Adrenal gland (tissue), 12 donors: ENCODE results near the gene CRTC1. TPM values are rescaled to one million over a fixed set of nuclear protein-coding genes. Genes with fewer than 3 reads are reported as not detected.

Experiments
- DNase-seq, 7 donors: peaks; one replicate each; pipeline ENCODE4 v3.0.0-alpha.2; 2019 to 2020
- H3K27ac ChIP-seq, 5 donors: fragments of 200-600 bp; sonication (generic) in 4 of 5; 1 replicate in 3 of 5; 2 replicates in 2 of 5; pipeline versions ENCODE4 v1.5.1 to v1.8.0; 2016 to 2020; ENCODE audit warnings: mild to moderate bottlenecking in 1 of 5
- H3K27me3 ChIP-seq: fragments of 200-600 bp; 2 replicates; pipeline ENCODE4 v1.8.0; 2021
- H3K36me3 ChIP-seq, 2 donors: fragments of 200-600 bp; replicated peaks in 1 of 2; 1 replicate in 1 of 2; 2 replicates in 1 of 2; pipeline versions ENCODE4 v1.5.1 to v1.8.0; 2018 to 2022
- H3K4me1 ChIP-seq, 2 donors: fragments of 200-600 bp; replicated peaks in 1 of 2; 1 replicate in 1 of 2; 2 replicates in 1 of 2; pipeline versions ENCODE4 v1.5.1 to v1.8.0; 2018 to 2021
- H3K4me3 ChIP-seq, 4 donors: fragments of 200-600 bp; sonication (generic) in 3 of 4; one replicate each; pipeline ENCODE4 v1.5.1; 2016 to 2018
- H3K9me3 ChIP-seq, 3 donors: fragments of 200-600 bp; sonication (generic) in 1 of 3; replicated peaks in 1 of 3; 1 replicate in 2 of 3; 2 replicates in 1 of 3; pipeline versions ENCODE4 v1.5.1 to v1.8.0; 2016 to 2021
- POLR2A ChIP-seq, 2 donors: fragments of 450-650 bp; IDR thresholded peaks; one replicate each; pipeline ENCODE4 v1.6.1; 2017; ENCODE audit warnings: antibody characterized with exemption in 2 of 2, mild to moderate bottlenecking in 2 of 2, moderate library complexity in 1 of 2
- WGBS, 4 donors: extraction: QIAGEN DNeasy Blood & Tissue Kit in 2 of 4; methylation state at CpG; one replicate each; pipeline versions ENCODE4 v1.1.5 to v1.1.7; 2013 to 2017; 5-methylcytosine and 5-hydroxymethylcytosine counted together
- intact Hi-C, 2 donors: fragments of 100-400 bp; cut with DNase I; formaldehyde crosslinking; loops; one replicate each; pipeline versions ENCODE4 v1.14.1 to v1.15.0; 2022 to 2023
- polyA plus RNA-seq, 3 donors: library from polyadenylated mRNA; stranded (reverse); fragments of 200-250 nt in 2 of 3; fragments of 350-450 nt in 1 of 3; fragmentation: Illumina TruSeq in 1 of 3; extraction: RNeasy Lipid Tissue Mini Kit (QIAGEN cat#74804) in 1 of 3; gene quantifications; one replicate each; pipeline ENCODE4 v1.2.3, GENCODE V29; 2013 to 2014
- total RNA-seq, 9 donors: library from RNA; depleted of rRNA in 4 of 9; stranded (reverse); fragments of >200 nt in 4 of 9; fragments of 120-200 nt in 1 of 9; fragmentation: NEBNext Ultra II Directional in 1 of 9; extraction: Animal tissue kit (Norgen Biotek cat#: 25700) in 1 of 9; gene quantifications; one replicate each; pipeline versions ENCODE4 v1.1.0 to v1.2.4, GENCODE V29; 2013 to 2023
- TF ChIP-seq, protein P1 (sequence below), 6 experiments: fragments of 450-650 bp in 4 of 6; fragments of 200-600 bp in 2 of 6; sonication (generic) in 1 of 6; IDR thresholded peaks; 1 replicate in 5 of 6; 2 replicates in 1 of 6; pipeline versions ENCODE4 v1.5.1 to v1.8.0; 2016 to 2021; ENCODE audit warnings: antibody characterized with exemption in 6 of 6, mild to moderate bottlenecking in 2 of 6, moderate library complexity in 1 of 6
- donor health status: healthy with polysubstance abuse.
- donor health status: Bipolar disorder and iron deficiency.
- donor health status: DM: yes; HTN: yes; CAD: no.
- donor health status: DM: no; HTN: no; CAD: no.
- donor health status: DM: no; HTN: no; CAD: no.
- donor health status: DM: yes; HTN: yes; CAD: no.

The CRTC1 gene
- total and polyA plus RNA-seq, 12 donors: 3.1 to 38.1 (median 10.3) TPM

DNA sequence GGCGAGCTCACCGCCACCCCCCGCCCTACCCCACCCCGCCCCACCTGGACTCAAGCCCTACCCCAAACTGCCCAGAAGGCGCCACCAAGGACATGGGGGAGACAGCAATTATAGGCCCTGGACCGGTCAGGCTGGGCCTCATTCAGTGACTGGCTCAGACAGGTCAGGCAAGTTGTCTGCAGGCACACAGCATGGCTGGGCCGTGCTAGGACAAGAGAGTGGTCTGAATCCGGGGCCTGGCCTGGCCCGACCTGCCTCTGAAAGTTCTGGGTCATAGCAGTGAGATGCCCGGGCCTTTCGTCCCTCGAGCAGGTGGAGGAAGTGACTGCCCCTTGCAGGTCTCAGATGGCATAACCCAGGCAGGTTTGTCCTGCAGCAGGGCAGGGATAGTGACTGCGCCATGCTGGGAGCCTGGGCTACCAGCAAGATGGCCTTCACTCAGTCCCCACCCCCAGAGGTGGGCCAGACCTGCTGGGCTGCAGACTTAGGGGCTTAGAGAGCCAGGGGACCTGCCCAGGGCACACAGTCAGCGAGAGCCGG lies 86.6 kb downstream of the CRTC1 start:
- no peak for DNase-seq
- intact Hi-C loops: no loop called here
- no peaks in the 10 kb centered on the region for H3K36me3 ChIP-seq
- H3K27me3 ChIP-seq: no peaks in the 10 kb centered on the region
- no peak overlapping the region for H3K27ac ChIP-seq
- no peak overlapping the region for H3K4me3 ChIP-seq
- H3K9me3 ChIP-seq: no peaks in the 10 kb centered on the region
- WGBS, 4 donors: 93 to 100% (median 98%) methylated on average over 3 to 15 of the region's 15 CpGs
- TF ChIP-seq, protein P1, sequence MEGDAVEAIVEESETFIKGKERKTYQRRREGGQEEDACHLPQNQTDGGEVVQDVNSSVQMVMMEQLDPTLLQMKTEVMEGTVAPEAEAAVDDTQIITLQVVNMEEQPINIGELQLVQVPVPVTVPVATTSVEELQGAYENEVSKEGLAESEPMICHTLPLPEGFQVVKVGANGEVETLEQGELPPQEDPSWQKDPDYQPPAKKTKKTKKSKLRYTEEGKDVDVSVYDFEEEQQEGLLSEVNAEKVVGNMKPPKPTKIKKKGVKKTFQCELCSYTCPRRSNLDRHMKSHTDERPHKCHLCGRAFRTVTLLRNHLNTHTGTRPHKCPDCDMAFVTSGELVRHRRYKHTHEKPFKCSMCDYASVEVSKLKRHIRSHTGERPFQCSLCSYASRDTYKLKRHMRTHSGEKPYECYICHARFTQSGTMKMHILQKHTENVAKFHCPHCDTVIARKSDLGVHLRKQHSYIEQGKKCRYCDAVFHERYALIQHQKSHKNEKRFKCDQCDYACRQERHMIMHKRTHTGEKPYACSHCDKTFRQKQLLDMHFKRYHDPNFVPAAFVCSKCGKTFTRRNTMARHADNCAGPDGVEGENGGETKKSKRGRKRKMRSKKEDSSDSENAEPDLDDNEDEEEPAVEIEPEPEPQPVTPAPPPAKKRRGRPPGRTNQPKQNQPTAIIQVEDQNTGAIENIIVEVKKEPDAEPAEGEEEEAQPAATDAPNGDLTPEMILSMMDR (IDR thresholded peaks at IDR 0.05): no peak
- no peak for TF ChIP-seq POLR2A (IDR thresholded peaks at IDR 0.05)
- peaks cover 0 to 3% of the 10 kb centered on the region in 2 donors for H3K4me1 ChIP-seq

DNA sequence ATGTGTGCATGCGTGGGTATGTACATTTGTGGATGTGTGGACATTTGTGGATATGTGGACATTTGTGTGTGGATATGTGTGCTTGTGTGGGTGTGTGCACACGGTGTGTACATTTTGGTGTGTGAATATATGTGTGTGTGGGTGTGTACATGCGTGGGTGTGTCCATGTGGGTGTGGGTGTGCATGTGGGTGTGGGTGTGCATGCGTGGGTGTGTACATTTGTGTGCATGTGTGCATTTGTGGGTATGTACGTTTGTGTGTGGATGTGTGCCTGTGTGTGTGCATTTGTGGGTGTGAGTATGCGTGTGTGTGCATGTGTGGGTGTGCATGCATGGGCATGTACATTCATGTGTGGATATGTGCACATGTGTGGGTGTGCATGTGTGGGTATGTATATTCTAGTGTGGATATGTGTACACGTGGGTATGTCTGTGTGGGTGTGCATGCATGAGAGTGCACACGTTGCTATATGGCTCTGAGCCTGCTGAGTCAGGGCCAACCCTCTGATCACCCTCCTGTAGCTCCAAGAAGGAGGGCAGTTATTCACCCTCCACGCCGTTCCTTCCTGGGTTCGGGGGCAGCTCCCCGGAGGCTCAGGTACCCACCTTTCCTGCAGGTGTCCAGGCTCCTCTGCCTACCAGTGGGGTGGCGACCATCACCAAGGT lies 87.3 kb downstream of the CRTC1 start:
- DNase-seq: no peak
- TF ChIP-seq, protein P1 (IDR thresholded peaks at IDR 0.05): no peak
- TF ChIP-seq POLR2A (IDR thresholded peaks at IDR 0.05): no peak
- WGBS, 4 donors: 76 to 86% (median 81%) methylated on average over 8 to 13 of the region's 13 CpGs
- H3K36me3 ChIP-seq: no peaks in the 10 kb centered on the region
- intact Hi-C loops: no loop called here
- no peaks in the 10 kb centered on the region for H3K9me3 ChIP-seq
- H3K4me3 ChIP-seq: no peak overlapping the region
- peaks cover 0 to 3% of the 10 kb centered on the region in 2 donors for H3K4me1 ChIP-seq
- H3K27ac ChIP-seq: no peak overlapping the region
- H3K27me3 ChIP-seq: no peaks in the 10 kb centered on the region

DNA sequence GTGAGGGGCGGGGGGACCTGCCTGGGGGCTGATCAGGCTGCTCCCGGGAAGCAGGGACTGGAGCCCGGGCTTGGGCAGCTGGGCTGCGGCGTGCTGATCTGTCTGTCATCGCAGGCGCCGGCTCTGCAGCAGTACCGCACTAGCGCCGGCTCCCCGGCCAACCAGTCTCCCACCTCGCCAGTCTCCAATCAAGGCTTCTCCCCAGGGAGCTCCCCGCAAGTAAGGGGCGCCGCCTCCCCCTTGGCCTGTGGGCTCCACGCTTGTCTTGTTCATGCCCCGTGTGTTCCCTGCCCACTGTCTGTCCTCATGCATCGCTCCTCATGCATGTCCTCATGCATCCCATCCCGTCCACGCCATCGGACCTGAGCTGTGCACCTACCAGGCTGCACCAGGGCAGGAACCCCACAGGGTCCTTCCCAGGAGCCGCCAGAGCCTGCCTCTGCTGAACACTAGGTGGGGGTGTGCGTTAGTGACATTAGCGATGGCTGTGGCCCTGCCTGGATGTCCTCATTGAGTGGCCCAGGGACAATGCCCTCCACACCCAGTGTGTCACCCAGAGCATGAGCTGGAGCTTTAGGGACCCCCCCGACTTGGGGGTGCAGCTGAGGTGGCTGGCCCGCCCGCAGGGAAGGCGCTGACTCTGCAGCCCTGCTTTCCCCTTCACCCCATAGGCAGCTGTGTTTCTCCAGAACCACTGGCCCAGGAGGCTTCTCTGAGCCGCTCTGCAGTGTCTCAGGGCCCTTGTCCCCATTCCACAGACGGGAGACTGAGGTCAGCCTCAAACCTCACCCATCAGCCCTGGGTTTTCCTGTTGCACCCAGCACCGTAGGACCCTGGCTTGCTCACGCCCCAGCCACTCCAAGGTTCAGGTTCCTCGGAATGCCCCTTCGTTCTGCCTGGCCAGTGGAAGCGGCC lies 88.1 kb downstream of the CRTC1 start:
- no peaks in the 10 kb centered on the region for H3K27me3 ChIP-seq
- no peaks in the 10 kb centered on the region for H3K9me3 ChIP-seq
- no peak for DNase-seq
- peaks cover 0 to 3% of the 10 kb centered on the region in 2 donors for H3K4me1 ChIP-seq
- WGBS, 4 donors: 87 to 95% (median 94%) methylated on average over 13 to 36 of the region's 36 CpGs
- no peaks in the 10 kb centered on the region for H3K36me3 ChIP-seq
- H3K4me3 ChIP-seq: no peak overlapping the region
- TF ChIP-seq POLR2A (IDR thresholded peaks at IDR 0.05): no peak
- TF ChIP-seq, protein P1 (IDR thresholded peaks at IDR 0.05): no peak
- no peak overlapping the region for H3K27ac ChIP-seq
- intact Hi-C loops: no loop called here
